Endodermal cell (in vitro differentiated cells): Measurements from ENCODE around the gene CGB7. TPM values are rescaled to one million over a fixed set of nuclear protein-coding genes. Genes with fewer than 3 reads are reported as not detected.
A peak's percentile ranks its signal among the peaks of the same experiment; 100 is the strongest.

Experiments
- DNase-seq: peaks from one replicate; pipeline ENCODE4 v3.0.0-alpha.2; 2017
- H3K27ac ChIP-seq: 2 replicates; pipeline ENCODE4 v1.5.1; 2013; ENCODE audit warnings: mild to moderate bottlenecking, low read depth, low read length, moderate library complexity
- H3K27me3 ChIP-seq: 2 replicates; pipeline ENCODE4 v1.6.1; 2013; ENCODE audit warnings: mild to moderate bottlenecking, low read length, moderate library complexity; ENCODE audit not compliant: insufficient read depth, control insufficient read depth, poor library complexity, severe bottlenecking
- H3K36me3 ChIP-seq: 2 replicates; pipeline ENCODE4 v1.7.0; 2013; ENCODE audit warnings: mild to moderate bottlenecking, low read length, moderate library complexity; ENCODE audit not compliant: control insufficient read depth, insufficient read depth
- H3K4me1 ChIP-seq: one replicate; pipeline ENCODE4 v1.7.0; 2013; ENCODE audit warnings: low read length; ENCODE audit not compliant: control insufficient read depth, insufficient read depth
- H3K4me3 ChIP-seq: 2 replicates; pipeline ENCODE4 v1.5.1; 2013; ENCODE audit warnings: mild to moderate bottlenecking, low read length, moderate library complexity
- H3K9ac ChIP-seq: 2 replicates; pipeline ENCODE4 v1.6.1; 2013; ENCODE audit warnings: mild to moderate bottlenecking, low read length, moderate library complexity; ENCODE audit not compliant: poor library complexity, severe bottlenecking; ENCODE audit errors: extremely low read depth
- H3K9me3 ChIP-seq: 2 replicates; pipeline ENCODE4 v1.6.1; 2013; ENCODE audit warnings: mild to moderate bottlenecking, low read length, moderate library complexity; ENCODE audit not compliant: control insufficient read depth
- H3K27ac Mint-ChIP-seq: 2 replicates; pipeline ENCODE4 v1.8.0; 2020; ENCODE audit warnings: mixed read lengths
- H3K27me3 Mint-ChIP-seq: 2 replicates; pipeline ENCODE4 v1.8.0; 2021; ENCODE audit warnings: mild to moderate bottlenecking, mixed read lengths; ENCODE audit not compliant: insufficient read depth
- H3K36me3 Mint-ChIP-seq: 2 replicates; pipeline ENCODE4 v1.8.0; 2020; ENCODE audit warnings: low read depth, mixed read lengths
- H3K4me1 Mint-ChIP-seq: 2 replicates; pipeline ENCODE4 v1.8.0; 2020; ENCODE audit warnings: mixed read lengths
- H3K4me3 Mint-ChIP-seq: 2 replicates; pipeline ENCODE4 v1.8.0; 2020; ENCODE audit warnings: mild to moderate bottlenecking, moderate library complexity, mixed read lengths
- H3K9me3 Mint-ChIP-seq: 2 replicates; pipeline ENCODE4 v1.8.0; 2020; ENCODE audit warnings: mild to moderate bottlenecking, mixed read lengths
- CTCF ChIP-seq: fragments of 200-600 bp; sonication (generic); conservative IDR thresholded peaks from 2 replicates; pipeline ENCODE4 v1.5.0; 2021; ENCODE audit warnings: antibody characterized with exemption, mild to moderate bottlenecking
- WGBS, 2 experiments: methylation state at CpG; one replicate each; pipeline versions ENCODE4 v1.1.5 to v1.1.7; 2013; ENCODE audit warnings: missing lambda C conversion rate in 2 of 2, mixed read lengths in 1 of 2; ENCODE audit not compliant: insufficient coverage in 1 of 2, insufficient read length in 1 of 2; 5-methylcytosine and 5-hydroxymethylcytosine counted together
- total RNA-seq, 2 donors: library from RNA; stranded (reverse); fragmentation: NEBNext Ultra II Directional in 1 of 2; extraction: Animal tissue kit (Norgen Biotek cat#: 25700) in 1 of 2; gene quantifications; 2 replicates in 1 of 2; 3 replicates in 1 of 2; pipeline ENCODE4 v1.2.1, GENCODE V29; 2021

Gene CGB7
- total RNA-seq, 2 donors from 2014 or later: 1.5 to 2.9 TPM

- no peaks in the 10 kb centered on the region for H3K9me3 ChIP-seq
- H3K27me3 ChIP-seq: peaks cover 46% of the 10 kb centered on the region
- H3K4me3 ChIP-seq: no peak overlapping the region
- H3K9ac ChIP-seq: no peak overlapping the region
- Mint-ChIP-seq H3K27me3 (peaks cover 82% of the 10 kb centered on the region), H3K27ac (no peak overlapping the region), H3K4me1 (peaks cover 4% of the 10 kb centered on the region), H3K4me3 (peak overlapping the region; percentile 24), H3K36me3 (peaks cover 2% of the 10 kb centered on the region), H3K9me3 (peaks cover 4% of the 10 kb centered on the region)
- peak; percentile 57 for DNase-seq
- 70 to 78% methylated on average over 2 to 9 of the region's 13 CpGs for WGBS, 2 experiments
- no peak overlapping the region for H3K27ac ChIP-seq
- TF ChIP-seq CTCF: no peak
- H3K36me3 ChIP-seq: no peaks in the 10 kb centered on the region
- no peaks in the 10 kb centered on the region for H3K4me1 ChIP-seq
Measured at GRCh38 chr19:49065905-49066512, 8.5 kb upstream of the CGB7 start.

- Mint-ChIP-seq H3K4me1 (peaks cover 4% of the 10 kb centered on the region), H3K27ac (peak within 1 kb of the TSS; percentile 2), H3K9me3 (no peaks in the 10 kb centered on the region), H3K27me3 (peaks cover 82% of the 10 kb centered on the region), H3K4me3 (peak within 1 kb of the TSS; percentile 49), H3K36me3 (no peaks in the 10 kb centered on the region)
- peak; percentile 92 for DNase-seq
- H3K9ac ChIP-seq: no peak within 1 kb of the TSS
- H3K36me3 ChIP-seq: no peaks in the 10 kb centered on the region
- H3K9me3 ChIP-seq: no peaks in the 10 kb centered on the region
- 7 to 8% methylated on average over 11 to 53 of the region's 53 CpGs for WGBS, 2 experiments
- no peaks in the 10 kb centered on the region for H3K4me1 ChIP-seq
- H3K27me3 ChIP-seq: peaks cover 36% of the 10 kb centered on the region
- TF ChIP-seq CTCF: peak; percentile 12
- no peak within 1 kb of the TSS for H3K27ac ChIP-seq
- peak within 1 kb of the TSS; percentile 71 for H3K4me3 ChIP-seq
Measured at GRCh38 chr19:49064768-49065611, 7.4 kb upstream of the CGB7 start, which contains the start of gene NTF4. NTF4 (minus strand) TSS chr19:49064818; CDS start chr19:49061997, 2,821 bp downstream.

GRCh38 chr19:49064029-49064629, 6.6 kb upstream of the CGB7 start:
- peak; percentile 72 for DNase-seq
- Mint-ChIP-seq H3K27me3 (peaks cover 81% of the 10 kb centered on the region), H3K36me3 (no peaks in the 10 kb centered on the region), H3K27ac (no peak overlapping the region), H3K4me3 (peak overlapping the region; percentile 49), H3K4me1 (peaks cover 4% of the 10 kb centered on the region), H3K9me3 (no peaks in the 10 kb centered on the region)
- Histone ChIP-seq H3K4me3 (peak overlapping the region; percentile 71), H3K9ac (no peak overlapping the region), H3K27ac (no peak overlapping the region), H3K9me3 (no peaks in the 10 kb centered on the region), H3K4me1 (no peaks in the 10 kb centered on the region), H3K27me3 (peaks cover 34% of the 10 kb centered on the region), H3K36me3 (no peaks in the 10 kb centered on the region)
- no peak for TF ChIP-seq CTCF
- WGBS, 2 experiments: 79 to 84% methylated on average over 5 to 10 of the region's 10 CpGs
